Astrocyte of the hippocampus (primary cell): Measurements from ENCODE around the gene FN1.

Source experiments
- DNase-seq: peaks from one replicate; pipeline ENCODE4 v3.0.0; 2011; ENCODE audit warnings: low read depth, low spot score

FN1 gene

GRCh38 chr2:215435870-215436704 lies at the start of gene FN1:
TSS of gene FN1 (minus strand) at chr2:215436068. CDS start at chr2:215435802, 266 bp downstream.
- DNase-seq = peak; percentile 99

DNA sequence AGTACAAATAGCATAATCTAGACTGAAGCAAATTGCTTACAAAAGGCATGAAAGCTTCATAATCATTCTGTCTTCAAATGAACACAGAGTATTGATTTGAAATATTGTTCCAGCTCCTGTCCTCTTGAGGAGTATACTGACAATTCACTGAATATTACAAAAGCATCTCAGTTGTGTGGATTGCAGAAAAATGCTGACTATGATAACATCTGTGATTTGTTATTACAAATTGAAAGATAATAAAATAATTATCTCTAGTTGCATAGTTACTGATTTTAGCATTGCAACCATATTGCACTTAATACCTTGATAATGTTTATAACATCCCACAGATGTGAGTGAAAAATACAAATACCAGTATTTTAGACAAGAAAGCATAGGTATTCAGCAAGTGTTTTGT lies 49.2 kb upstream of the FN1 start:
- DNase-seq = no peak

DNA sequence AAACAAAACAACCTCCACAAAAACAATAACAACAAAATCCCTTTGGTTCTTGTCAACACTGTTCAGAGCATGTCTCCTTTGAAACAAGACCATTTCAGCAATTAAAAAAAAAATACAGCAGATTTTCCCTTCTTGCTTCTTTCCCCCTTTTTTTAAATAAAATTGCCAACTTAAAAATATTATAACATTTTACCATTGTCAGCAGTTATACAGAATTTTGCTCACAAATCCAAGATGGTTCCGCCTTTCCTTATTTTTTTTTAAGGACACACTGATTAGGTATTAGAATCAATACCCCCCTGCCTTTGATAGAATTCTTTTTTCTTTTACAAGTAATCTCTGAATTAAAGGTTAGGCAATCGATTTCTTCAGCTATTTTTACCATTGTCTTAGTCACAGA lies 48.7 kb upstream of the FN1 start:
- no peak for DNase-seq

GRCh38 chr2:215483431-215483830 lies 47.6 kb upstream of the FN1 start:
- no peak for DNase-seq

GRCh38 chr2:215479536-215480240 lies 43.8 kb upstream of the FN1 start:
- DNase-seq = no peak

- DNase-seq = no peak
These were observed 43.3 kb upstream of the FN1 start for GRCh38 chr2:215479121-215479520.

DNA sequence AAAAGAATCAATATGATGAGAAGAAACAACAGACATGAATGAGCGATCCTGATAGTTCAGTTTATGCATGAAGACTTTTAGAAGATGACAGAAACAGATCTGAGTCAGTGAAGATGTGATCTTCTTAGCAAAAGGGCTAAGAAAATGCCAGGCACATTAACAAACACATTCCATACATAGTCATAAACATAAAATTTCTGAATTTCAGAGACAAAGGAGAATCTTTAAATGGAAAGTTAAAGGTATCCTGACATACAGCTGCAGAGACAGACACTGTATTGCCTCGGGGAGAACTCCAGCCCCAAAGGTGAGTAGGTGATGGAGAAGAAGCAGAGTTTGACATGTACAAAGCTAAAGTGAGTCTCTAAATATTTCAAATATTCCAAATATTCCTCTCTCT lies 40.6 kb upstream of the FN1 start:
- DNase-seq = no peak

DNA sequence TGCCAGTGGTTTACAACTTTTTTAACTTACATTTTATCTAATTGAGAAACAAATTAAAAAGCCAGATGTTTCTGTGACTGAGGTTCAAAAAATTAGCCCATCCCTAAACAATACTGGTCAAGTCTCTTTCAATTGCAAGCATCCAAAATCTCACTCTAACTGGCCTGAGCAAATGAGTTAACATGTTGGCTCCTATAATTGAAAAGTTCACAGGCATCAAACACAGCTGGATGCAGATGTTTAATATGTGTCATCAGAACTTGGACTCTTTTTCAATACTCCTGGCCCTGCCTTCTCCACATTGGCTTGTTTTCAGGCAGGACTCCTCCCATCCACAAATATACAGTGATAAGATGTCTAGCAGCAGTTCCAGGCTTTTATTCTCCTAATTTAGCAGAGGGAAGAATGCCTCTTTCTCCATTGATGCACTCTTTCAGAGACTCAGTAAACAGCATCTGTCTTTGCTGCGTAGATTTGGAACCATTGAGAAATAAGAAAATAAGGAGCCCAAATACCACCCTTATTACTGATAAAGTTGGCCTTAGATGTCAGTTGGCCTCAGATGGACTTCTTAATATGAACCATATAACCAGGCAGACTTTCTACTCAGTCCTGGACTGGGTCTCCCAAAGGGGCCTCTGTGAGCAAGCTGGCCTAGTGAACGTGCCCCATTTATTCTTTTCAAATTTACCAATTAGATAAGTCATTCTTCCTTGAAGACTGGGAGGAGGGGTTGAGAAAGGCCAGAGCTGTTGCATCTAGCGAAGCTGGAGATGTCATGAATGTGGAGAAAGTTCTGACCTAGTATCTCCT lies 30.4 kb upstream of the FN1 start:
- no peak for DNase-seq

DNA sequence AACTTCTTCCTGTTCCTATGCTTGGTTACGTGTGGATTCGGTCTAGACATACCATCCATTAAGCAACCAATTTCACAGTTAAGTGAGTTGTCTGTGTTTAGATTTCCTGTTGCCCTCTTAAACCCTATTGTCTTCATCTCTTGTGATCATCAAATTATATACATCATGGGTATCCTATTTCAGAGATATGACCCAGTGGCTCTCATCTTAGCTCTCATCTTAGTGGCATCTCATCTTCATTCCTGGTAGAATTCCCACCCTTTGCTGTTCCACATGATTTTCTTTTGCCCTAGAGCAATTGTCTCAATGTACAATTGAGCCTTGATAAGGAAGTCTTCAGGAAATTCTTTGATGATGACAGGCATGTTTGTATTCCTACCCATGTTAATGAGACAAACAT lies 29.4 kb upstream of the FN1 start:
- DNase-seq = no peak

DNA sequence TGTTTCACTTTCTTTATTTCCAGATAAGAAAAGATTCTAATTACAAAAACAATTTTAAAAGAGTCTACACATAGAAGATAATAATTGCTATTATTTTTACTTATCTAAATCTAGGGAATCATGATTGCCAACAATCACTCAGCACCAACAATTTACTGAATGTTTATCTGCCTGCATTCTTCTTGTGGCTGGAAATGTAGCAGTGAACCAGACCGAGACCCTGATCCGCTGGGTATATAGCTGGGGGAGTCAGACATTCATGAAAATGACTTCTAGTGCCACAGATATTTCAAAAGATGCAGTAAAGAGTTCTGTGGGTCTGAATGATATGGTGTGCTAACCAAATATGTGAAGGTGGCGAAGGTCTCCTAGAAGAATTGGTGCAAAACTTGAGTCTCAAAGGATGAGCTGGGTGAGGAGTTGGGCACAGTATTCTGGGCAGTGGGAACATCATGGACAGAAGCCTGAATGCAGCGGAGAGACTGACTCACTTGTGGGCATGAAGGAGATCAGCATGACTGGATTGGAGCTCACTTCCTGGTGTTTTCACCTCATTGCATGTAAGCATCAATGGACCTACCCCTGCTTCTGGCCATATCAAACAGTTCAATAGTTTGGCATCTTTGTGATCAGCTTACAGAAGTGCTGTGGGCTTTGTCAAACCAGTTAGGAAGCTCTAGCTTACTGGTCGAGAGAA lies 26.1 kb upstream of the FN1 start:
- peak; percentile 64 for DNase-seq

GRCh38 chr2:215460682-215461382 lies 25.0 kb upstream of the FN1 start:
- peak; percentile 83 for DNase-seq

DNA sequence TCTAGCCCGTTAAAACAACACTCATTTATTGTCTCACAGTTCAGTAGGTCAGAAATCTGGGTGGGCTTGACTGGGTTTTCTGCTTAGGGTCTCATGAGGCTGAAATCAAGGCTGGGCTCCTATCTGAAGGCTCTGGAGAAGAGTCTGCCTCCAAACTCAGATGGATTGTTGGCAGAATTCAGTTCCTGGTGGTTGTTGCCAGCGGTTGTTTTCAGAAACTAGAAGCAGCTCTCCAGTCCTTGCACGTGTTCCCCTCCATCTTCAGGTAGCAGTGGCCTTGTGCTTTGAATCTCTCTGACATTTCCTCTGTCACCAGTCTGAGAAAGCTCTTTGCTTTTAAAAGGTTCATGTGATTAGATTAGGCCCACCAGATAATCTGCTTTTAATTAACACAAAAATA lies 20.1 kb upstream of the FN1 start:
- no peak for DNase-seq

- peak; percentile 60 for DNase-seq
These were observed 18.8 kb upstream of the FN1 start for GRCh38 chr2:215454519-215455246.

GRCh38 chr2:215452725-215453124 lies 16.9 kb upstream of the FN1 start:
- DNase-seq = no peak

- peak; percentile 26 for DNase-seq
These were observed 15.3 kb upstream of the FN1 start for GRCh38 chr2:215451012-215451756.

- DNase-seq = no peak
These were observed 14.5 kb upstream of the FN1 start for GRCh38 chr2:215450188-215451011.

DNA sequence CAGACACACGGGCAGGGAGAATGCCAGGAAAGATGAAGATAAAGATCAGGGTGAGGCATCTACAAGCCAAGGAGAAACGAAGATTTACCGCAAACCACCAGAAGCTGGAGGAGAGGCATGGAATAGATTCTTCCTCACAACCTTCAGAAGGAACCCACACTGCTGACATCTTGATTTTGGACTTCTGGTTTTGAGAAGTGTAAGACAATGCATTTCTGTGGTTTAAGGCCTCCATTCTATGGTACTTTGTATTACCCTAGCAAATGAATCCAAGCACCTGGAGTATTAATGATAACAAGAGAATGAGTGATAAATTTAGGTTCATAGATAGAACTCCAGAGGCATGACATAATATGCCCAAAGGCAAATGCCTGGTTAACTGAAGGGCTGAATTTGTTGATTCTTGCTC lies 11.8 kb upstream of the FN1 start:
- DNase-seq = no peak

- no peak for DNase-seq
These were observed 11.2 kb upstream of the FN1 start for GRCh38 chr2:215447056-215447455.

DNA sequence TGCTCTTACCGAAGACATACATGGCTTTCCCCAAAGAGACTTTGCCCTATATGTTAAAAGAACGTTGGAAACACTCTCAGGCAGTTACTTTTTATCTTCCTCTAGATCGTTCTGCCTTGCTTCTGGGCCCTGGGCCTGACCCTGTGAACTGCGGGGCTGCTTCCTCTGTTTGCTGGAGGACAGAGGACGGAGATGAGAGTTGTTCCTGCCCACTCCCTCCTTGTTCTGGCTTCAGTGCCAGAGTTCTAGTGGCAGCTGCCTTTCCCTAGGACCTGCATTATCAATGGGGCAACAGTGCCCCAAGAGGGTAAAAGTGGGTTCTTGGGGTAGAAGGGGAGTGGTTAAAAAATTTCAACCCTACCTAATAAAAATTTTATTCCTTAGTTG lies 6.5 kb upstream of the FN1 start:
- no peak for DNase-seq
